Astrocyte (in vitro differentiated cells and primary cell): Measurements from ENCODE around the gene ORAI2. TPM values are rescaled to one million over a fixed set of nuclear protein-coding genes. Genes with fewer than 3 reads are reported as not detected.

Experiments used
- DNase-seq: peaks from one replicate; pipeline ENCODE4 v3.0.0-alpha.2; 2010; ENCODE audit warnings: low read depth
- FAIRE-seq: peaks from 2 replicates; lab custom pipeline; 2011; peaks lifted over from hg19 to GRCh38; lab: Jason Lieb, UNC
- H2AFZ ChIP-seq: 2 replicates; pipeline ENCODE4 v1.6.0; 2012; ENCODE audit warnings: low read depth, low read length, inconsistent platforms
- H3K27ac ChIP-seq: 2 replicates; pipeline ENCODE4 v1.5.1; 2011; ENCODE audit warnings: low read depth, low read length, inconsistent platforms
- H3K27me3 ChIP-seq: 2 replicates; pipeline ENCODE4 v1.6.0; 2011; ENCODE audit warnings: low read length, inconsistent platforms; ENCODE audit not compliant: insufficient read depth
- H3K36me3 ChIP-seq: 2 replicates; pipeline ENCODE4 v1.5.1; 2011; ENCODE audit warnings: low read length, inconsistent platforms; ENCODE audit not compliant: insufficient read depth
- H3K4me1 ChIP-seq: 2 replicates; pipeline ENCODE4 v1.5.1; 2011; ENCODE audit warnings: low read length, inconsistent platforms; ENCODE audit not compliant: insufficient read depth
- H3K4me2 ChIP-seq: 2 replicates; pipeline ENCODE4 v1.6.0; 2012; ENCODE audit warnings: low read length, inconsistent platforms
- H3K4me3 ChIP-seq: 2 replicates; pipeline ENCODE4 v1.5.1; 2011; ENCODE audit warnings: low read depth, mild to moderate bottlenecking, low read length, inconsistent platforms; ENCODE audit not compliant: insufficient read depth
- H3K79me2 ChIP-seq: 2 replicates; pipeline ENCODE4 v1.6.0; 2012; ENCODE audit warnings: mild to moderate bottlenecking, low read length, inconsistent platforms; ENCODE audit not compliant: insufficient read depth
- H3K9ac ChIP-seq: 2 replicates; pipeline ENCODE4 v1.6.0; 2012; ENCODE audit warnings: mild to moderate bottlenecking, low read length, inconsistent platforms
- H3K9me3 ChIP-seq: 2 replicates; pipeline ENCODE4 v1.5.1; 2012; ENCODE audit warnings: low read depth, mild to moderate bottlenecking, low read length, inconsistent platforms; ENCODE audit not compliant: insufficient read depth
- H4K20me1 ChIP-seq: 2 replicates; pipeline ENCODE4 v1.6.0; 2012; ENCODE audit warnings: low read length, inconsistent platforms; ENCODE audit not compliant: insufficient read depth
- H3K27ac Mint-ChIP-seq: one replicate; pipeline ENCODE4 v1.8.0; 2021; ENCODE audit warnings: mild to moderate bottlenecking, mixed read lengths; ENCODE audit not compliant: unreplicated experiment
- H3K27me3 Mint-ChIP-seq: one replicate; pipeline ENCODE4 v1.8.0; 2021; ENCODE audit warnings: low read depth, mixed read lengths; ENCODE audit not compliant: unreplicated experiment
- H3K36me3 Mint-ChIP-seq: one replicate; pipeline ENCODE4 v1.8.0; 2021; ENCODE audit warnings: low read depth, mixed read lengths; ENCODE audit not compliant: unreplicated experiment
- H3K4me1 Mint-ChIP-seq: one replicate; pipeline ENCODE4 v1.8.0; 2021; ENCODE audit warnings: low read depth, mixed read lengths; ENCODE audit not compliant: unreplicated experiment
- H3K4me3 Mint-ChIP-seq: one replicate; pipeline ENCODE4 v1.8.0; 2021; ENCODE audit warnings: mild to moderate bottlenecking, moderate library complexity, mixed read lengths; ENCODE audit not compliant: unreplicated experiment
- H3K9me3 Mint-ChIP-seq: one replicate; pipeline ENCODE4 v1.8.0; 2021; ENCODE audit warnings: mild to moderate bottlenecking, mixed read lengths; ENCODE audit not compliant: unreplicated experiment
- CTCF ChIP-seq: IDR thresholded peaks from 2 replicates; pipeline ENCODE4 v1.5.1; 2011; ENCODE audit warnings: low read depth, mild to moderate bottlenecking, inconsistent platforms, low read length, moderate library complexity; ENCODE audit not compliant: insufficient read depth
- EZH2 ChIP-seq: IDR thresholded peaks from 2 replicates; pipeline ENCODE4 v1.6.1; 2012; ENCODE audit warnings: mild to moderate bottlenecking, low read length, inconsistent platforms; ENCODE audit not compliant: insufficient read depth
- total RNA-seq: library from RNA; stranded (reverse); gene quantifications from 2 replicates; pipeline ENCODE4 v1.2.1, GENCODE V29; 2021

ORAI2 gene
- total RNA-seq, 1 donor from 2014 or later = 64.4 TPM

- peaks cover 17% of the 10 kb centered on the region for H3K36me3 ChIP-seq
- H3K4me3 ChIP-seq = no peak overlapping the region
- H2AFZ ChIP-seq = no peak overlapping the region
- peaks cover 7% of the 10 kb centered on the region for H3K79me2 ChIP-seq
- H4K20me1 ChIP-seq = peaks cover 38% of the 10 kb centered on the region
- H3K4me2 ChIP-seq = no peak overlapping the region
- FAIRE-seq = no peak
- no peaks in the 10 kb centered on the region for H3K4me1 Mint-ChIP-seq
- peaks cover 2% of the 10 kb centered on the region for H3K9me3 Mint-ChIP-seq
- H3K36me3 Mint-ChIP-seq = peaks cover 36% of the 10 kb centered on the region
- H3K9ac ChIP-seq = no peak overlapping the region
- no peak for DNase-seq
- H3K27me3 ChIP-seq = no peaks in the 10 kb centered on the region
- no peaks in the 10 kb centered on the region for H3K27me3 Mint-ChIP-seq
- TF ChIP-seq EZH2 = no peak
- TF ChIP-seq CTCF = no peak
- no peaks in the 10 kb centered on the region for H3K4me1 ChIP-seq
- H3K27ac ChIP-seq = no peak overlapping the region
- H3K27ac Mint-ChIP-seq = no peak overlapping the region
- H3K4me3 Mint-ChIP-seq = no peak overlapping the region
- H3K9me3 ChIP-seq = no peaks in the 10 kb centered on the region
Observed at GRCh38 chr7:102413091-102413490, 20.3 kb upstream of the ORAI2 start.

- Histone ChIP-seq H3K79me2 (peaks cover 10% of the 10 kb centered on the region), H3K27ac (no peak overlapping the region), H4K20me1 (peaks cover 42% of the 10 kb centered on the region), H3K9me3 (no peaks in the 10 kb centered on the region), H2AFZ (no peak overlapping the region), H3K27me3 (no peaks in the 10 kb centered on the region), H3K36me3 (peaks cover 13% of the 10 kb centered on the region), H3K9ac (no peak overlapping the region), H3K4me3 (no peak overlapping the region), H3K4me2 (no peak overlapping the region), H3K4me1 (no peaks in the 10 kb centered on the region)
- H3K36me3 Mint-ChIP-seq = peaks cover 33% of the 10 kb centered on the region
- no peak overlapping the region for H3K27ac Mint-ChIP-seq
- FAIRE-seq (no peak), DNase-seq (no peak)
- TF ChIP-seq EZH2 (no peak), CTCF (no peak)
- H3K4me1 Mint-ChIP-seq = no peaks in the 10 kb centered on the region
- peaks cover 2% of the 10 kb centered on the region for H3K9me3 Mint-ChIP-seq
- H3K4me3 Mint-ChIP-seq = peak overlapping the region; percentile 18
- H3K27me3 Mint-ChIP-seq = no peaks in the 10 kb centered on the region
Observed at GRCh38 chr7:102413611-102414010, 19.8 kb upstream of the ORAI2 start.

GRCh38 chr7:102415685-102416225 is 17.6 kb upstream of the ORAI2 start:
- no peak overlapping the region for H3K4me3 ChIP-seq
- DNase-seq = no peak
- H3K27ac ChIP-seq = no peak overlapping the region
- peaks cover under 1% of the 10 kb centered on the region for H3K9me3 Mint-ChIP-seq
- no peaks in the 10 kb centered on the region for H3K4me1 ChIP-seq
- peaks cover 18% of the 10 kb centered on the region for H3K79me2 ChIP-seq
- H3K27me3 Mint-ChIP-seq = no peaks in the 10 kb centered on the region
- no peak for FAIRE-seq
- H3K4me3 Mint-ChIP-seq = no peak overlapping the region
- no peak overlapping the region for H2AFZ ChIP-seq
- TF ChIP-seq CTCF (no peak), EZH2 (no peak)
- no peaks in the 10 kb centered on the region for H3K4me1 Mint-ChIP-seq
- no peaks in the 10 kb centered on the region for H3K9me3 ChIP-seq
- peaks cover 13% of the 10 kb centered on the region for H3K36me3 ChIP-seq
- no peak overlapping the region for H3K9ac ChIP-seq
- peaks cover 24% of the 10 kb centered on the region for H3K36me3 Mint-ChIP-seq
- no peaks in the 10 kb centered on the region for H3K27me3 ChIP-seq
- H3K27ac Mint-ChIP-seq = no peak overlapping the region
- H3K4me2 ChIP-seq = no peak overlapping the region
- H4K20me1 ChIP-seq = peaks cover 50% of the 10 kb centered on the region
